ENCODE measurements around the gene VN1R5. TPM values are rescaled to one million over a fixed set of nuclear protein-coding genes. Genes with fewer than 3 reads are reported as not detected.
"Not testable (repeated sequence)": the region's sequence is repeated elsewhere in the genome, so short reads cannot be mapped to it uniquely, and the experiment has no call there.

Gene VN1R5
- not detected in 2 replicates for total RNA-seq (2014; rRNA removed; shearing (Covaris generic))

- in situ Hi-C loops (cut with HindIII; ENCODE audit: low sequenced_read_pairs); DNase-seq (ENCODE audit: low spot score): not testable (repeated sequence)
Observed at GRCh38 chr1:247255772-247256171, at the start of gene VN1R5. TSS of gene VN1R5 (plus strand) at chr1:247256072.

- in situ Hi-C loops (cut with HindIII; ENCODE audit: low sequenced_read_pairs) = no loop called here
- DNase-seq (ENCODE audit: low spot score) = no peak
Observed at GRCh38 chr1:247209396-247209795, 46.5 kb upstream of the VN1R5 start.

- DNase-seq (ENCODE audit: low spot score) = peak; percentile 20
- in situ Hi-C loops (cut with HindIII; ENCODE audit: low sequenced_read_pairs) = no loop called here
Observed at GRCh38 chr1:247210062-247210375, 45.9 kb upstream of the VN1R5 start.

- in situ Hi-C loops (cut with HindIII; ENCODE audit: low sequenced_read_pairs) = no loop called here
- DNase-seq (ENCODE audit: low spot score) = peak; percentile 98
Observed at GRCh38 chr1:247210376-247211117, 45.3 kb upstream of the VN1R5 start.

GRCh38 chr1:247211339-247211738 is 44.5 kb upstream of the VN1R5 start:
- no peak for DNase-seq (ENCODE audit: low spot score)
- in situ Hi-C loops (cut with HindIII; ENCODE audit: low sequenced_read_pairs) = no loop called here

- DNase-seq (ENCODE audit: low spot score) = no peak
- in situ Hi-C loops (cut with HindIII; ENCODE audit: low sequenced_read_pairs) = no loop called here
Observed at GRCh38 chr1:247212012-247212411, 43.9 kb upstream of the VN1R5 start.

GRCh38 chr1:247212627-247213617 is 43.0 kb upstream of the VN1R5 start:
- DNase-seq (ENCODE audit: low spot score) = no peak
- in situ Hi-C loops (cut with HindIII; ENCODE audit: low sequenced_read_pairs) = no loop called here

GRCh38 chr1:247216261-247216660 is 39.6 kb upstream of the VN1R5 start:
- in situ Hi-C loops (cut with HindIII; ENCODE audit: low sequenced_read_pairs) = no loop called here
- no peak for DNase-seq (ENCODE audit: low spot score)

GRCh38 chr1:247218121-247218651 is 37.7 kb upstream of the VN1R5 start:
- no peak for DNase-seq (ENCODE audit: low spot score)
- in situ Hi-C loops (cut with HindIII; ENCODE audit: low sequenced_read_pairs) = no loop called here

- DNase-seq (ENCODE audit: low spot score); in situ Hi-C loops (cut with HindIII; ENCODE audit: low sequenced_read_pairs): not testable (repeated sequence)
Observed at GRCh38 chr1:247220280-247220679, 35.6 kb upstream of the VN1R5 start.

GRCh38 chr1:247222840-247223239 is 33.0 kb upstream of the VN1R5 start:
- in situ Hi-C loops (cut with HindIII; ENCODE audit: low sequenced_read_pairs) = no loop called here

GRCh38 chr1:247224822-247225221 is 31.1 kb upstream of the VN1R5 start:
- DNase-seq (ENCODE audit: low spot score) = no peak
- in situ Hi-C loops (cut with HindIII; ENCODE audit: low sequenced_read_pairs) = no loop called here

More at GRCh38 chr1:247222840-247223239, 33.0 kb upstream of the VN1R5 start:
- no peak for DNase-seq (ENCODE audit: low spot score)

GRCh38 chr1:247228133-247228532 is 27.7 kb upstream of the VN1R5 start:
- in situ Hi-C loops (cut with HindIII; ENCODE audit: low sequenced_read_pairs) = no loop called here
- DNase-seq (ENCODE audit: low spot score) = no peak

GRCh38 chr1:247241691-247242090 is 14.2 kb upstream of the VN1R5 start:
- in situ Hi-C loops (cut with HindIII; ENCODE audit: low sequenced_read_pairs) = no loop called here
- DNase-seq (ENCODE audit: low spot score) = no peak

- in situ Hi-C loops (cut with HindIII; ENCODE audit: low sequenced_read_pairs) = no loop called here
Observed at GRCh38 chr1:247243524-247244137, 12.2 kb upstream of the VN1R5 start.

GRCh38 chr1:247246325-247247115 is 9.4 kb upstream of the VN1R5 start:
- in situ Hi-C loops (cut with HindIII; ENCODE audit: low sequenced_read_pairs) = no loop called here

More at GRCh38 chr1:247243524-247244137, 12.2 kb upstream of the VN1R5 start:
- no peak for DNase-seq (ENCODE audit: low spot score)

GRCh38 chr1:247247568-247247967 is 8.3 kb upstream of the VN1R5 start:
- in situ Hi-C loops (cut with HindIII; ENCODE audit: low sequenced_read_pairs) = no loop called here
- no peak for DNase-seq (ENCODE audit: low spot score)

More at GRCh38 chr1:247246325-247247115, 9.4 kb upstream of the VN1R5 start:
- DNase-seq (ENCODE audit: low spot score) = no peak

- in situ Hi-C loops (cut with HindIII; ENCODE audit: low sequenced_read_pairs) = no loop called here
- DNase-seq (ENCODE audit: low spot score) = no peak
Observed at GRCh38 chr1:247266053-247266452, 10.2 kb downstream of the VN1R5 start.

All from G401 (cell line).